Stimulated activated CD4-positive, alpha-beta T cell treated with anti-CD3 and anti-CD28 coated beads, Interleukin-1b, Interleukin-23, amount 100 ng/mL, for 24 hours (primary cell): ENCODE data around the gene NADK.
"Not testable (repeated sequence)": the region's sequence is repeated elsewhere in the genome, so short reads cannot be mapped to it uniquely, and the experiment has no call there.

Source experiments
- DNase-seq, 4 experiments: peaks; one replicate each; pipeline ENCODE4 v3.0.0-alpha.2; 2020; ENCODE audit warnings: low read depth in 4 of 4, low spot score in 1 of 4

Gene NADK

DNA sequence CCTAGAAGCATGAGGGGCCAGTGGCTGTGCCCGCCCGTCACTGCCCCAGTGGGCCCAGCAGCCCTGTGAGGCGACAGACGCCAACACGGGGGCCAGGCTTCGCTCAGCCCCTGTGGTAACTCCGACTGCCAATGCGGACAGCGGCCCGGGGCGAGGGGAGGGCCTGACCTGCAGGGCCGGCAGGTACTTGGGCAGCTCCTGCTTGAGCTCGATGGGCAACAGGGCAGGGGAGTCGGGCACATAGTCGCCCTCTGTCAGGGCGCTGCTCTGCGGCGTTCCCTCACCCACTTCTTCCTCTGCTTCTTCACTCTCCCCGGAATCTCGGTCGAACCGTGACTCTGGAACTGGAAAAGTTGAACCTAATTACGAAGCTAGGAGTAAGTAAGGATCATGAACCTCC is 71.0 kb downstream of the NADK start:
- not testable (repeated sequence) for DNase-seq

DNA sequence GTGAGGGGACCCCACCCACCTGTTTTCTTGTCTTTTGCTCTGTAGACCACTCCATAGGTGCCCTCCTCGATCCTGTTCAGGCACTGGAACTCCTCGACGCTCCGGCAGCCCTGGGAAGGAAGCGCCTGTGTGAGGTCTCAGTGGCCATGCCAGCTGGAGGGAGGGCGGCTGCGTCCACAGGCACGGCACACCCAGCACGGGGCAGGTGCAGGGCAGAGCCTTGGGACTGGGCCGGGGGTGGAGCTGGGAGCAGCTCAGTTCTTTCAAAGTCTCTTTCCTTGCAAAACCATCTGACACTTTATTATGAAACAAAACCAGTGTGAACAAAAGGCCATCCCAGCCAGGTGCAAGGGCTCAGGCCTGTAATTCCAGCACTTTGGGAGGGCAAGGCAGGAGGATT is 72.6 kb downstream of the NADK start:
- DNase-seq, result not testable (repeated sequence)

DNA sequence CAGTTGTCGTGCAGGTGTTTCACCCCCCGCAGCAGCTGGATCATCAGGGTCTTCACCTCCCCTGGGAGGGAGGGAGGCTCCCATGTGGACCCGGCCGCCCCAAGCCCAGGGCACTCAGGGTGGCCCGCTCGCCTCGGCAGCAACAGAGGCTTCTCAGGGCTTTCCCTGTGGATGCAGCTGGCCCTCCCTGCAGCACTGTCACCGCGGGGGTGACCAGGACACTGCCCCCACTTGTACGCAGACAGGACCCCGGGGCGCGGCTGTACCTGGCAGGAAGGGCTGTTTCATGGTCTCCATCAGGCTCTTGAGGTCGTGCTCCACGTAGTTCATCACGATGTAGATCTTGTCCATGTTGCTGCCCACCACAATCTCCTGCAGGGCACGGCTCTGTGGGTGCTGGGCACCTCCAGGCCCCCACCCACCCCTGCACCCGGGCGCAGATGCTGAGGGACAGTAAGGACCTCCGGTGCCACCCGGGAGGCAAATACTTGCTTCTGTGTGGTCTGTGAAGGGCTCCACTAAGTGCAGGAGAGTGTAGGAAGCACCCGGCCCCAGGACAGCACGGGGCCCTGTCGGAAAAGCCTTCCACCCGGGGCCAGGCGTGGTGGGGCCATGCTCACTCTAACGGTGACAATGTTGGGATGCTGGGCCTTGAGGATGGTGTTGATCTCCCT is 73.8 kb downstream of the NADK start:
- not testable (repeated sequence) for DNase-seq

DNA sequence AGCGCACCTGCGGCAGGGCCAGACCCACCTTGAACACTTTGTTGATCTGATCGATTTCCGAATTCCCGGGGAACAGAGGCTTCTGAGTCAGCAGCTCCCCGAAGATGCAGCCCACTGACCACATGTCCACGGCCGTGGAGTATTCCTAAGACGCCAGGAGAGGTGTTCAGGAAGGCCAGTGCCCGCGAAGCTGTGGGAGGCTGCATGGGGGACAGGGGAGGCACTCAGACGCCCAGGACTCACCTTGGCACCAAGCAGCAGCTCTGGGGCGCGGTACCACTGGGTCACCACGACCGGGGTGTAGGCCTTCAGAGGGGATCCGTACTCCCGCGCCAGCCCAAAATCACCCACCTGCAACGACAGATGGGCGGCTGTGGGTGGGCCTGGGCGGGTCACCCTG is 74.5 kb downstream of the NADK start:
- no peak for DNase-seq

DNA sequence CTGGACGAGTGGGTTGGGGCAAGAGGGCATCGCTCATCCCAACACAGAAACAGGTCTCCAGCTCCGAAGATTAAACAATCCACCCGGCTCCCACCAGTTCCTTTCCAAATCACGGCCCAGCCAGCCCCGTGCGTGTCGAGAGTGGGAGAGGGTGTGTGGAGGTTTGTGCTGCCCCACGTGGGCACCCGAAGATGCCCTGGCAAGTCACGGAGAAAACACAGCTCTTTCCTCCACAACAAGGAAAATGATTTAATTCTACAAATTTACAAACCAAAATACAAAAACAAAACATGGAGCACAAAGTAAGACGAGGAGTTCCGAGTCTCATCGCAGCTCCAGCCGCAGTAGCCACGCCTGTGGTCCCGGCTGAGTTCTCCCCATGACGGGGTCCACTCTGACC is 75.8 kb downstream of the NADK start:
- DNase-seq, result not testable (repeated sequence)
